PC-9 (cell line): ENCODE data around the gene SMG9.

Experiments
- EZH2 ChIP-seq: fragments of 200-600 bp; sonication (generic); IDR thresholded peaks from 2 replicates; pipeline ENCODE4 v1.8.0; 2017; ENCODE audit warnings: antibody characterized with exemption, low read depth
- TF ChIP-seq, protein P1 (sequence below): fragments of 200-600 bp; sonication (generic); conservative IDR thresholded peaks from 2 replicates; pipeline ENCODE4 v1.6.1; 2017; ENCODE audit warnings: mixed run types, antibody characterized with exemption, mild to moderate bottlenecking, moderate library complexity

DNA sequence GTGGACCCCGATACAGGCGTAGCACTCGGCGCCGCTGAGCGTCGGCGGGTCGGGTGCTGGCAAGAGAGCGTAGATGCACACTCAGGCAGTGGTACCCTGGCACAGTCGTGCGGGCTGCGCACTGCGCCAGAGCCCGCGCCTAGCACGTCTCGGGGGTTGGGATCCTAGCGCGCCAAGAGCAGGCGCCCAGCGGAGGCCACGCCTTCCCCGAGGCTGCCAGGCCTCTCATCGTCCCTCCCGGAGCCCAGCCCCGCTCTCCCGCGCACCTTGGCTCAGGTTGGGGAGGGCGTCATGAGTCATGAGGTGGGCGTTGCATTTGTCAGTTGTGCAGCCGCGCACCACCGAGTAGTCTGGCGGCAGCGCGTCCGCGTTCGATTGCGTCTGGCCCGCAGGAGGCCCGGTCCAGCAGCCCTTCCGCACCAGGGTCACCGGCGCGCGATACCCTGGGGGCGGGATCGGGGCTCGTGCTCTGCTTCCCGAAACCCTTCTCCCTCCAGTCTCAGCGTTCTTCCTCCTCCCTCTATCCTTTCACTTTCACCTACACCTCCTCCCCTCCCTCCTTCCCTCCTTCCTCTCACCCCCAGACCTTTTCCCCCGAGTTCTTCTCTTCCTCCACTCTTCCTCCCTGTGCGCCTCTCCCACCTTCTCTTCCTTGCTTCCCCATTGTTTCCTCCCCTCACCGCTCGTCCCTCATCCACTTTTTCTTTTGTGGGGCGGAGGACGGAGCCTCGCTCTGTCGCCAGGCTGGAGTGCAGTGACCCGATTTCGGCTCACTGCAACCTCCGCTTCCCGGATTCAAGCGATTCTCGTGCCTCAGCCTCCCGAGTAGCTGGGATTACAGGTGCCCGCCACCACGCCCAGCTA, 44.0 kb upstream of the SMG9 start:
- TF ChIP-seq, protein P1, sequence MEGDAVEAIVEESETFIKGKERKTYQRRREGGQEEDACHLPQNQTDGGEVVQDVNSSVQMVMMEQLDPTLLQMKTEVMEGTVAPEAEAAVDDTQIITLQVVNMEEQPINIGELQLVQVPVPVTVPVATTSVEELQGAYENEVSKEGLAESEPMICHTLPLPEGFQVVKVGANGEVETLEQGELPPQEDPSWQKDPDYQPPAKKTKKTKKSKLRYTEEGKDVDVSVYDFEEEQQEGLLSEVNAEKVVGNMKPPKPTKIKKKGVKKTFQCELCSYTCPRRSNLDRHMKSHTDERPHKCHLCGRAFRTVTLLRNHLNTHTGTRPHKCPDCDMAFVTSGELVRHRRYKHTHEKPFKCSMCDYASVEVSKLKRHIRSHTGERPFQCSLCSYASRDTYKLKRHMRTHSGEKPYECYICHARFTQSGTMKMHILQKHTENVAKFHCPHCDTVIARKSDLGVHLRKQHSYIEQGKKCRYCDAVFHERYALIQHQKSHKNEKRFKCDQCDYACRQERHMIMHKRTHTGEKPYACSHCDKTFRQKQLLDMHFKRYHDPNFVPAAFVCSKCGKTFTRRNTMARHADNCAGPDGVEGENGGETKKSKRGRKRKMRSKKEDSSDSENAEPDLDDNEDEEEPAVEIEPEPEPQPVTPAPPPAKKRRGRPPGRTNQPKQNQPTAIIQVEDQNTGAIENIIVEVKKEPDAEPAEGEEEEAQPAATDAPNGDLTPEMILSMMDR = no peak
- TF ChIP-seq EZH2 = no peak
